Measurements from ENCODE around the gene DYNC1I1. TPM values are rescaled to one million over a fixed set of nuclear protein-coding genes. Genes with fewer than 3 reads are reported as not detected.

DYNC1I1 gene
- total RNA-seq, 1 experiment from 2014 or later, result 8.3 TPM

DNA sequence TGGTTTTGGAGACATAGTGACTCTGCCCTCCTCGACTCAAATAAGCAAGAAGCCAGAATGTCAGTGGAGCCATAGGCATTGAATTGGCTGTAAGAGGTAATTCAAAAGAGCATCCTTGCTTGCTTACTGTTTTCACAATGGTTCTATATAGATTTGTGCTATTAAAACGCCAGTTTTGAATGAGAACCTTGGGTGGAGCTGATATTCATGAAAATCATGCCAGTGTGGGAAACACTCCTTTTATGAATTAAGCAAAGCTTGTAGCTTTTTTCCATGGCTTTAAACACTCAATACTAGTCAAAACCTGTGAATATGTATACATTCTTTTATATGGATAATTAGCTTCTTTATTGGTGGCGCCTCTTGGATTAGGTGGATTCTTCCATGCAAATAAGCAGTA, 297.0 kb downstream of the DYNC1I1 start:
- Mint-ChIP-seq H3K4me3 (ENCODE audit: unreplicated experiment) (no peak overlapping the region), H3K4me1 (ENCODE audit: low read depth, unreplicated experiment) (no peaks in the 10 kb centered on the region), H3K27me3 (ENCODE audit: insufficient read depth, unreplicated experiment) (peaks cover 21% of the 10 kb centered on the region), H3K27ac (ENCODE audit: unreplicated experiment) (no peak overlapping the region), H3K36me3 (ENCODE audit: insufficient read depth, unreplicated experiment) (no peaks in the 10 kb centered on the region), H3K9me3 (ENCODE audit: unreplicated experiment) (no peaks in the 10 kb centered on the region)
- CTCF ChIA-PET, result no interaction called here
- intact Hi-C loops (cut with micrococcal nuclease; ENCODE audit: unreplicated experiment), result no loop called here
- TF ChIP-seq, protein P1, sequence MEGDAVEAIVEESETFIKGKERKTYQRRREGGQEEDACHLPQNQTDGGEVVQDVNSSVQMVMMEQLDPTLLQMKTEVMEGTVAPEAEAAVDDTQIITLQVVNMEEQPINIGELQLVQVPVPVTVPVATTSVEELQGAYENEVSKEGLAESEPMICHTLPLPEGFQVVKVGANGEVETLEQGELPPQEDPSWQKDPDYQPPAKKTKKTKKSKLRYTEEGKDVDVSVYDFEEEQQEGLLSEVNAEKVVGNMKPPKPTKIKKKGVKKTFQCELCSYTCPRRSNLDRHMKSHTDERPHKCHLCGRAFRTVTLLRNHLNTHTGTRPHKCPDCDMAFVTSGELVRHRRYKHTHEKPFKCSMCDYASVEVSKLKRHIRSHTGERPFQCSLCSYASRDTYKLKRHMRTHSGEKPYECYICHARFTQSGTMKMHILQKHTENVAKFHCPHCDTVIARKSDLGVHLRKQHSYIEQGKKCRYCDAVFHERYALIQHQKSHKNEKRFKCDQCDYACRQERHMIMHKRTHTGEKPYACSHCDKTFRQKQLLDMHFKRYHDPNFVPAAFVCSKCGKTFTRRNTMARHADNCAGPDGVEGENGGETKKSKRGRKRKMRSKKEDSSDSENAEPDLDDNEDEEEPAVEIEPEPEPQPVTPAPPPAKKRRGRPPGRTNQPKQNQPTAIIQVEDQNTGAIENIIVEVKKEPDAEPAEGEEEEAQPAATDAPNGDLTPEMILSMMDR (IDR thresholded peaks at IDR 0.05; ENCODE audit: insufficient read depth in 1 of 2, low read depth in 1 of 2, low read length in 1 of 2, severe bottlenecking in 1 of 2, unreplicated experiment in 1 of 2), result no peak
- no peaks in the 10 kb centered on the region for H3K4me1 ChIP-seq
- no TSS peak for BruUV-seq (replicated peaks)
- no peaks in the 10 kb centered on the region for H3K9me3 ChIP-seq
- no peak overlapping the region for H3K4me3 ChIP-seq (ENCODE audit: low read depth, low read length)
- no peak for DNase-seq
- POLR2A ChIA-PET, result no interaction called here
- no peaks in the 10 kb centered on the region for H3K36me3 ChIP-seq (ENCODE audit: control insufficient read depth, insufficient read depth, low read length)
- no peaks in the 10 kb centered on the region for H3K27me3 ChIP-seq (replicated peaks; ENCODE audit: control insufficient read depth, insufficient read depth, low read length)

DNA sequence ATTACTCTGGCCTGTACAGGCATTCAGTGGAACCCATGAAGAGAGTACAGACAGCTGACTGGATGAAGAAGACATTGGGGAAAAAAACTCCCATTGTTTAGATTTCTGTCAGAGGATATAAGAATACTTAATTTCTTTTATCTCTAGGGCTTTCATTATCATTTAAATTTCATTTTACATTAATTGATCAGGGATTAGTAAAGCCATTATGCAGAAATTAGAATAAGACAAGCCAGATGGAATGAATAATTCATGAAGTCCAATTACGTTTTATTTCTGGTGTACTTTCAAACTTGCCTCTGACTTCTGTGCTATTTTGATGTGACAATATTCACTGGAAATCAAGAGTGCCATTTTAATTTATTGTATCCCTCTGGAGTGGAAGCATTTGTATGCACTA, 302.5 kb downstream of the DYNC1I1 start:
- no peak overlapping the region for H3K4me3 ChIP-seq (ENCODE audit: low read depth, low read length)
- CTCF ChIA-PET, result interaction anchor here (0.6 to 1.2 kb wide), 4 partner anchors 28 to 952 kb away, joined by 3 to 7 read pairs (median 4); no protein-coding TSS in a partner anchor
- intact Hi-C loops (cut with micrococcal nuclease; ENCODE audit: unreplicated experiment), result loop anchor here (1.0 to 5.0 kb wide), 7 partner anchors 52 to 990 kb away; no protein-coding TSS in a partner anchor
- no TSS peak for BruUV-seq (replicated peaks)
- Mint-ChIP-seq H3K36me3 (ENCODE audit: insufficient read depth, unreplicated experiment) (no peaks in the 10 kb centered on the region), H3K9me3 (ENCODE audit: unreplicated experiment) (no peaks in the 10 kb centered on the region), H3K27me3 (ENCODE audit: insufficient read depth, unreplicated experiment) (peaks cover 5% of the 10 kb centered on the region), H3K27ac (ENCODE audit: unreplicated experiment) (no peak overlapping the region), H3K4me3 (ENCODE audit: unreplicated experiment) (no peak overlapping the region), H3K4me1 (ENCODE audit: low read depth, unreplicated experiment) (no peaks in the 10 kb centered on the region)
- H3K36me3 ChIP-seq (ENCODE audit: control insufficient read depth, insufficient read depth, low read length), result no peaks in the 10 kb centered on the region
- 0 out of 2 replicates have a peak, but pooled peaks cover 3% of the 10 kb centered on the region for H3K4me1 ChIP-seq
- no peaks in the 10 kb centered on the region for H3K27me3 ChIP-seq (replicated peaks; ENCODE audit: control insufficient read depth, insufficient read depth, low read length)
- H3K9me3 ChIP-seq, result no peaks in the 10 kb centered on the region
- DNase-seq, result no peak
- TF ChIP-seq, protein P1 (IDR thresholded peaks at IDR 0.05; ENCODE audit: insufficient read depth in 1 of 2, low read depth in 1 of 2, low read length in 1 of 2, severe bottlenecking in 1 of 2, unreplicated experiment in 1 of 2), result no peak
- POLR2A ChIA-PET, result no interaction called here

DNA sequence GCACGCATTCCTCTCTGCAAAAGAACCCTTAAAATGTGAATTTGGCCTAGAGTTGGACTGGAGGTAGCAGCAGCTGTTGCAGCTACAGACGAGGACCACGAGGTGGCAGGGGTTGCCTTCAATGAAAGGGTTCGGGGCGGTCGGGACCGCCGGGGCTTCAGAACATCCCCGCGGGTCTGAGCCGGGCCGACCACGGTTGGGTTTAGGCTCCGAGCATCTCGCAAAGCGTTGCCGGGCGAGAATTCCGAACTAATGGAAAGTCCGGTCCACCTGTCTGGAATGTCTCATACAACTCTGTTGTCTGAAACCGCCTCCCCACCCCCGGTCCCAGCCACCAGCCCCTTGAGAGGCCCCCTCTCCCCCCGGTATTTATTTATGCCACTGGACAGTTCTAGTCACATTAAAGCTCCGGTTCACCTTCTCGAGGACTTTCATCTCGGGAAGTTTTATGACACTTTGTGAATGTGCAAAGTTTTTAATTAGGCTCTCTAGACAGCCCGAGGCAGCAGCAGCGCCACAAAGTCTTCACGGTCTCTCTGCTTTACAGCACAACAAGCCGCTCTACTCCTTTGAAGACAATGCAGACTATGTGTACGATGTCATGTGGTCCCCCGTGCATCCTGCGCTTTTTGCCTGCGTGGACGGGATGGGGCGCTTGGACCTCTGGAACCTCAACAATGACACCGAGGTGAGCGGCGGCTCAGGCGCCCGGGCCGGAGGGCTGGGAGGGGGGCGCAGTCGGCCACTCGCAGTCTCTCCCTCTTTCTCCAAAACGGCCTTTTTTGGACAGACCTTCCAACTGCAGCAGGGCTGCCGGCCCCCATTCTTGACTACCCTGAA, 303.4 kb downstream of the DYNC1I1 start:
- intact Hi-C loops (cut with micrococcal nuclease; ENCODE audit: unreplicated experiment), result loop anchor here (1.0 to 5.0 kb wide), 7 partner anchors 52 to 990 kb away; no protein-coding TSS in a partner anchor
- Histone ChIP-seq H3K4me1 (0 out of 2 replicates have a peak, but pooled peaks cover 3% of the 10 kb centered on the region), H3K9me3 (no peaks in the 10 kb centered on the region), H3K36me3 (ENCODE audit: control insufficient read depth, insufficient read depth, low read length) (no peaks in the 10 kb centered on the region), H3K4me3 (ENCODE audit: low read depth, low read length) (peak overlapping the region; percentile 30), H3K27me3 (replicated peaks; ENCODE audit: control insufficient read depth, insufficient read depth, low read length) (no peaks in the 10 kb centered on the region)
- TF ChIP-seq, protein P1 (IDR thresholded peaks at IDR 0.05; ENCODE audit: insufficient read depth in 1 of 2, low read depth in 1 of 2, low read length in 1 of 2, severe bottlenecking in 1 of 2, unreplicated experiment in 1 of 2), result peak; percentile 91 to 92
- Mint-ChIP-seq H3K27me3 (ENCODE audit: insufficient read depth, unreplicated experiment) (peaks cover 5% of the 10 kb centered on the region), H3K4me1 (ENCODE audit: low read depth, unreplicated experiment) (no peaks in the 10 kb centered on the region), H3K9me3 (ENCODE audit: unreplicated experiment) (no peaks in the 10 kb centered on the region), H3K27ac (ENCODE audit: unreplicated experiment) (no peak overlapping the region), H3K4me3 (ENCODE audit: unreplicated experiment) (peak overlapping the region; percentile 72), H3K36me3 (ENCODE audit: insufficient read depth, unreplicated experiment) (no peaks in the 10 kb centered on the region)
- DNase-seq, result peak; percentile 62 to 75
- CTCF ChIA-PET, result interaction anchor here (0.6 to 1.2 kb wide), 4 partner anchors 27 to 952 kb away, joined by 3 to 7 read pairs (median 4); no protein-coding TSS in a partner anchor
- BruUV-seq (replicated peaks), result no TSS peak
- POLR2A ChIA-PET, result no interaction called here

Measured in Caco-2 (cell line).